ENCODE results near the gene DSCAML1. TPM values are rescaled to one million over a fixed set of nuclear protein-coding genes. Genes with fewer than 3 reads are reported as not detected.

The DSCAML1 gene
- total RNA-seq, 2 experiments from 2014 or later, result 0.13 to 0.29 TPM

GRCh38 chr11:117437041-117437790 lies 359.8 kb downstream of the DSCAML1 start:
- H3K27ac Mint-ChIP-seq, result no peak overlapping the region
- no peaks in the 10 kb centered on the region for H3K4me1 Mint-ChIP-seq (ENCODE audit: low read depth)
- peaks cover 8% of the 10 kb centered on the region for H3K27me3 Mint-ChIP-seq
- TF ChIP-seq CTCF (IDR thresholded peaks at IDR 0.05), result no peak
- no peak overlapping the region for H3K4me3 Mint-ChIP-seq
- POLR2A ChIA-PET, result no interaction called here
- intact Hi-C loops (cut with micrococcal nuclease), result no loop called here
- H3K36me3 Mint-ChIP-seq (ENCODE audit: low read depth), result no peaks in the 10 kb centered on the region
- CTCF ChIA-PET, result no interaction called here
- H3K9me3 Mint-ChIP-seq, result no peaks in the 10 kb centered on the region
- DNase-seq, result no peak
- no peak for ATAC-seq

GRCh38 chr11:117435326-117435725 lies 361.7 kb downstream of the DSCAML1 start:
- DNase-seq, result no peak
- H3K9me3 Mint-ChIP-seq, result no peaks in the 10 kb centered on the region
- POLR2A ChIA-PET, result no interaction called here
- H3K4me1 Mint-ChIP-seq (ENCODE audit: low read depth), result no peaks in the 10 kb centered on the region
- no peak overlapping the region for H3K4me3 Mint-ChIP-seq
- ATAC-seq, result peak; percentile 34
- no peak for TF ChIP-seq CTCF (IDR thresholded peaks at IDR 0.05)
- no peak overlapping the region for H3K27ac Mint-ChIP-seq
- intact Hi-C loops (cut with micrococcal nuclease), result no loop called here
- no peaks in the 10 kb centered on the region for H3K36me3 Mint-ChIP-seq (ENCODE audit: low read depth)
- CTCF ChIA-PET, result interaction anchor here (1.7 kb wide), 1 partner anchor 9 kb away, joined by 10 read pairs; no protein-coding TSS in a partner anchor
- H3K27me3 Mint-ChIP-seq, result peaks cover 4% of the 10 kb centered on the region

GRCh38 chr11:117434481-117434880 lies 362.5 kb downstream of the DSCAML1 start:
- intact Hi-C loops (cut with micrococcal nuclease), result no loop called here
- ChIA-PET CTCF (no interaction called here), POLR2A (no interaction called here)
- H3K27me3 Mint-ChIP-seq, result peaks cover 4% of the 10 kb centered on the region
- no peak overlapping the region for H3K27ac Mint-ChIP-seq
- no peaks in the 10 kb centered on the region for H3K9me3 Mint-ChIP-seq
- H3K36me3 Mint-ChIP-seq (ENCODE audit: low read depth), result no peaks in the 10 kb centered on the region
- DNase-seq (no peak), ATAC-seq (no peak)
- no peak for TF ChIP-seq CTCF (IDR thresholded peaks at IDR 0.05)
- no peak overlapping the region for H3K4me3 Mint-ChIP-seq
- no peaks in the 10 kb centered on the region for H3K4me1 Mint-ChIP-seq (ENCODE audit: low read depth)

- H3K4me1 Mint-ChIP-seq (ENCODE audit: low read depth), result no peaks in the 10 kb centered on the region
- intact Hi-C loops (cut with micrococcal nuclease), result no loop called here
- peaks cover 4% of the 10 kb centered on the region for H3K27me3 Mint-ChIP-seq
- ATAC-seq (no peak), DNase-seq (no peak)
- CTCF ChIA-PET, result no interaction called here
- no peak overlapping the region for H3K4me3 Mint-ChIP-seq
- POLR2A ChIA-PET, result no interaction called here
- no peak for TF ChIP-seq CTCF (IDR thresholded peaks at IDR 0.05)
- H3K9me3 Mint-ChIP-seq, result no peaks in the 10 kb centered on the region
- H3K36me3 Mint-ChIP-seq (ENCODE audit: low read depth), result no peaks in the 10 kb centered on the region
- H3K27ac Mint-ChIP-seq, result no peak overlapping the region
Observed at GRCh38 chr11:117433717-117434116, 363.3 kb downstream of the DSCAML1 start.

GRCh38 chr11:117431436-117431835 lies 365.6 kb downstream of the DSCAML1 start:
- intact Hi-C loops (cut with micrococcal nuclease), result no loop called here
- DNase-seq, result no peak
- Mint-ChIP-seq H3K9me3 (no peaks in the 10 kb centered on the region), H3K36me3 (ENCODE audit: low read depth) (no peaks in the 10 kb centered on the region), H3K27me3 (peaks cover 4% of the 10 kb centered on the region), H3K4me3 (no peak overlapping the region), H3K4me1 (ENCODE audit: low read depth) (no peaks in the 10 kb centered on the region), H3K27ac (no peak overlapping the region)
- CTCF ChIA-PET, result no interaction called here
- no peak for ATAC-seq
- POLR2A ChIA-PET, result no interaction called here
- no peak for TF ChIP-seq CTCF (IDR thresholded peaks at IDR 0.05)
